ENCODE data around the gene C1orf167.

C1orf167 gene

GRCh38 chr1:11765661-11766428 lies 3.9 kb downstream of the C1orf167 start:
- no peak for DNase-seq

- DNase-seq: no peak
Measured at GRCh38 chr1:11766429-11766776, 4.4 kb downstream of the C1orf167 start.

GRCh38 chr1:11767922-11768704 lies 6.1 kb downstream of the C1orf167 start:
- no peak for DNase-seq

GRCh38 chr1:11768821-11769220 lies 6.8 kb downstream of the C1orf167 start:
- DNase-seq: no peak

- DNase-seq: no peak
Measured at GRCh38 chr1:11769274-11769673, 7.3 kb downstream of the C1orf167 start.

- no peak for DNase-seq
Measured at GRCh38 chr1:11770011-11770410, 8.0 kb downstream of the C1orf167 start.

GRCh38 chr1:11771481-11772043 lies 9.6 kb downstream of the C1orf167 start:
- DNase-seq: no peak

GRCh38 chr1:11772458-11772857 lies 10.5 kb downstream of the C1orf167 start:
- DNase-seq: no peak

- DNase-seq: no peak
Measured at GRCh38 chr1:11774753-11775152, 12.8 kb downstream of the C1orf167 start.

- DNase-seq: no peak
Measured at GRCh38 chr1:11777658-11778322, 15.8 kb downstream of the C1orf167 start.

GRCh38 chr1:11778336-11778735 lies 16.3 kb downstream of the C1orf167 start:
- DNase-seq: no peak

GRCh38 chr1:11778844-11779623 lies 17.0 kb downstream of the C1orf167 start:
- no peak for DNase-seq

- DNase-seq: no peak
Measured at GRCh38 chr1:11779715-11780379, 17.9 kb downstream of the C1orf167 start.

- DNase-seq: no peak
Measured at GRCh38 chr1:11780380-11781147, 18.6 kb downstream of the C1orf167 start.

GRCh38 chr1:11781297-11781696 lies 19.3 kb downstream of the C1orf167 start:
- DNase-seq: no peak

GRCh38 chr1:11782127-11782708 lies 20.2 kb downstream of the C1orf167 start:
- DNase-seq: no peak

GRCh38 chr1:11783556-11783955 lies 21.6 kb downstream of the C1orf167 start:
- no peak for DNase-seq

- no peak for DNase-seq
Measured at GRCh38 chr1:11784256-11784992, 22.4 kb downstream of the C1orf167 start.

GRCh38 chr1:11784993-11785769 lies 23.2 kb downstream of the C1orf167 start:
- peak; percentile 26 for DNase-seq

Data from midbrain (tissue), 1 donor.